B cell (primary cell): ENCODE measurements around the gene BEGAIN. TPM values are rescaled to one million over a fixed set of nuclear protein-coding genes. Genes with fewer than 3 reads are reported as not detected.

Source experiments
- ATAC-seq: fragments of 200-7000 bp; cut with Tn5 transposase; one replicate; pipeline ENCODE4 v1.10.0; 2021; ENCODE audit warnings: low read depth, mild to moderate bottlenecking, moderate number of reproducible peaks, moderate library complexity
- CTCF ChIA-PET: fragments of 350-600 bp; sonication (Branson Sonifier 250); formaldehyde crosslinking; loops from one replicate; lab custom pipeline; 2021; ENCODE audit warnings: antibody characterized with exemption, inconsistent platforms; lab: Charles Lee
- POLR2A ChIA-PET: fragments of 350-600 bp; sonication (Branson Sonifier 250); formaldehyde crosslinking; loops from one replicate; lab custom pipeline; 2021; ENCODE audit warnings: antibody characterized with exemption; lab: Charles Lee
- DNase-seq: peaks from one replicate; pipeline ENCODE4 v3.0.0; 2013
- H2AFZ ChIP-seq: 2 replicates; pipeline ENCODE4 v1.6.1; 2012; ENCODE audit warnings: mild to moderate bottlenecking, low read depth, low read length; ENCODE audit not compliant: insufficient read depth, poor library complexity, severe bottlenecking
- H3K27ac ChIP-seq, 2 donors: 1 replicate in 1 of 2; 2 replicates in 1 of 2; pipeline ENCODE4 v1.5.1; 2012 to 2013; ENCODE audit warnings: low read length in 2 of 2, mild to moderate bottlenecking in 2 of 2, moderate library complexity in 1 of 2
- H3K27me3 ChIP-seq, 4 experiments: fragments of 200-600 bp in 1 of 4; sonication (generic) in 1 of 4; replicated peaks in 1 of 4; 1 replicate in 2 of 4; 2 replicates in 2 of 4; pipeline versions ENCODE4 v1.6.1 to v1.7.0; 2013 to 2016; ENCODE audit warnings: low read length in 3 of 4, mild to moderate bottlenecking in 2 of 4, mixed read lengths in 1 of 4, moderate library complexity in 1 of 4; ENCODE audit not compliant: insufficient read depth in 4 of 4, control insufficient read depth in 3 of 4; ENCODE audit errors: control extremely low read depth in 1 of 4
- H3K36me3 ChIP-seq, 2 experiments: replicated peaks in 1 of 2; 1 replicate in 1 of 2; 2 replicates in 1 of 2; pipeline versions ENCODE4 v1.6.1 to v1.7.1; 2013; ENCODE audit warnings: low read length in 1 of 2; ENCODE audit not compliant: insufficient read depth in 2 of 2, control insufficient read depth in 1 of 2; ENCODE audit errors: control extremely low read depth in 1 of 2, extremely low read depth in 1 of 2
- H3K4me1 ChIP-seq, 2 donors: fragments of 200-600 bp in 1 of 2; sonication (generic) in 1 of 2; 1 replicate in 1 of 2; 2 replicates in 1 of 2; pipeline versions ENCODE4 v1.5.1 to v1.6.1; 2013 to 2017; ENCODE audit warnings: low read length in 2 of 2; ENCODE audit not compliant: control insufficient read depth in 2 of 2, insufficient read depth in 2 of 2
- H3K4me2 ChIP-seq: replicated peaks from 2 replicates; pipeline ENCODE3; 2012; ENCODE audit warnings: mild to moderate bottlenecking, low read depth, low read length; ENCODE audit not compliant: poor library complexity, severe bottlenecking
- H3K4me3 ChIP-seq, 5 experiments: fragments of 200-600 bp in 1 of 5; sonication (generic) in 1 of 5; 1 replicate in 3 of 5; 2 replicates in 2 of 5; pipeline versions ENCODE4 v1.5.1 to v1.7.0; 2011 to 2016; ENCODE audit warnings: low read length in 4 of 5, mild to moderate bottlenecking in 4 of 5, low read depth in 2 of 5, control low read depth in 1 of 5, moderate library complexity in 1 of 5; ENCODE audit not compliant: insufficient read depth in 1 of 5; ENCODE audit errors: control extremely low read depth in 1 of 5, extremely low read depth in 1 of 5
- H3K79me2 ChIP-seq: fragments of 200-600 bp; sonication (generic); one replicate; pipeline ENCODE4 v1.6.0; 2016; ENCODE audit warnings: low read length; ENCODE audit not compliant: control insufficient read depth, insufficient read depth
- H3K9ac ChIP-seq: fragments of 200-600 bp; sonication (generic); 2 replicates; pipeline ENCODE4 v1.6.1; 2017; ENCODE audit warnings: mild to moderate bottlenecking, low read length, moderate library complexity
- H3K9me3 ChIP-seq, 3 donors: one replicate each; pipeline versions ENCODE4 v1.6.1 to v1.7.1; 2013; ENCODE audit warnings: low read length in 2 of 3; ENCODE audit not compliant: control insufficient read depth in 2 of 3, insufficient read depth in 1 of 3; ENCODE audit errors: control extremely low read depth in 1 of 3
- H4K20me1 ChIP-seq: 2 replicates; pipeline ENCODE4 v1.6.0; 2012; ENCODE audit warnings: mild to moderate bottlenecking, low read length; ENCODE audit not compliant: insufficient read depth, control insufficient read depth, poor library complexity, severe bottlenecking
- H3K27ac Mint-ChIP-seq: one replicate; pipeline ENCODE4 v1.8.0; 2021; ENCODE audit warnings: mixed read lengths
- H3K27me3 Mint-ChIP-seq: one replicate; pipeline ENCODE4 v1.8.0; 2021; ENCODE audit warnings: mixed read lengths
- H3K4me1 Mint-ChIP-seq: one replicate; pipeline ENCODE4 v1.8.0; 2021; ENCODE audit warnings: mixed read lengths
- H3K4me3 Mint-ChIP-seq: one replicate; pipeline ENCODE4 v1.8.0; 2021; ENCODE audit warnings: mixed read lengths
- H3K9me3 Mint-ChIP-seq: one replicate; pipeline ENCODE4 v1.8.0; 2022; ENCODE audit warnings: mixed read lengths; ENCODE audit not compliant: insufficient read depth
- CTCF ChIP-seq: fragments of 200-600 bp; IDR thresholded peaks from one replicate; pipeline ENCODE4 v1.8.0; 2022; ENCODE audit warnings: antibody characterized with exemption, mild to moderate bottlenecking
- EZH2 ChIP-seq: IDR thresholded peaks from 2 replicates; pipeline ENCODE4 v1.6.1; 2012; ENCODE audit warnings: borderline replicate concordance, low read depth, mild to moderate bottlenecking, moderate library complexity, low read length; ENCODE audit not compliant: insufficient read depth, poor library complexity, severe bottlenecking
- WGBS: methylation state at CpG from one replicate; pipeline ENCODE4 v1.1.5; 2013; ENCODE audit warnings: missing lambda C conversion rate; ENCODE audit not compliant: insufficient coverage; 5-methylcytosine and 5-hydroxymethylcytosine counted together
- intact Hi-C: fragments of 100-400 bp; cut with micrococcal nuclease; formaldehyde crosslinking; loops from one replicate; pipeline ENCODE4 v1.10.0; 2022
- polyA plus RNA-seq: library from polyadenylated mRNA; depleted of rRNA; stranded (reverse); fragments of >200 nt; gene quantifications from 2 replicates; pipeline ENCODE4 v1.2.3, GENCODE V29; 2012
- total RNA-seq, 2 donors: library from RNA; stranded (reverse); fragments of 120-200 nt in 1 of 2; gene quantifications; 1 replicate in 1 of 2; 2 replicates in 1 of 2; pipeline versions ENCODE4 v1.2.3 to v1.2.4, GENCODE V29; 2013 to 2022

BEGAIN gene
- total and polyA plus RNA-seq, 2 donors (not counting 1 experiment from before 2014, with no cell fraction given): 4.9 TPM; not detected in 1

GRCh38 chr14:100544506-100545141, 42.6 kb downstream of the BEGAIN start:
- Mint-ChIP-seq H3K27ac (no peak overlapping the region), H3K4me1 (peaks cover 10% of the 10 kb centered on the region), H3K27me3 (peaks cover 9% of the 10 kb centered on the region), H3K4me3 (no peak overlapping the region), H3K9me3 (no peaks in the 10 kb centered on the region)
- no peak for ATAC-seq
- 91% methylated on average over 14 of the region's 15 CpGs for WGBS
- H3K27me3 ChIP-seq: no peaks in the 10 kb centered on the region
- no peaks in the 10 kb centered on the region for H3K79me2 ChIP-seq
- peaks cover 19 to 25% of the 10 kb centered on the region in 2 donors for H3K4me1 ChIP-seq
- H3K27ac ChIP-seq: no peak overlapping the region
- no peak for DNase-seq
- H3K4me2 ChIP-seq: no peak overlapping the region
- H3K9me3 ChIP-seq: no peaks in the 10 kb centered on the region
- intact Hi-C loops: no loop called here
- CTCF ChIA-PET: no interaction called here
- no peak overlapping the region for H3K4me3 ChIP-seq
- no peak overlapping the region for H2AFZ ChIP-seq
- H3K36me3 ChIP-seq: no peaks in the 10 kb centered on the region
- no peak overlapping the region for H3K9ac ChIP-seq
- POLR2A ChIA-PET: no interaction called here
- H4K20me1 ChIP-seq: no peaks in the 10 kb centered on the region
- TF ChIP-seq CTCF: no peak
- no peak for TF ChIP-seq EZH2
